ENCODE data around the gene TUSC7. TPM values are rescaled to one million over a fixed set of nuclear protein-coding genes. Genes with fewer than 3 reads are reported as not detected.
A peak's percentile ranks its signal among the peaks of the same experiment; 100 is the strongest.

The TUSC7 gene
- total and polyA plus RNA-seq, 12 donors = not detected

- H3K27me3 ChIP-seq = peaks cover 0 to 9% (median 0%) of the 10 kb centered on the region in 7 donors
- intact Hi-C loops (cut with DNase I) = loop anchor here in 1 of 10 donors (10.0 kb wide), 1 partner anchor 63 kb away; no protein-coding TSS in a partner anchor
- no peak overlapping the region for H3K27ac ChIP-seq
- DNase-seq (no peak), ATAC-seq (peak in 1 of 8 donors; percentile 7)
- no peaks in the 10 kb centered on the region for H3K36me3 ChIP-seq
- WGBS, 2 donors = 72 to 73% methylated on average over 1 of the region's 1 CpG
- H3K4me3 ChIP-seq = no peak overlapping the region
- peaks cover 0 to 7% (median 0%) of the 10 kb centered on the region in 11 donors for H3K9me3 ChIP-seq
- no peaks in the 10 kb centered on the region for H3K4me1 ChIP-seq
- no peak for TF ChIP-seq CTCF (IDR thresholded peaks at IDR 0.05)
Observed at GRCh38 chr3:116667791-116668190, 41.8 kb upstream of the TUSC7 start.

DNA sequence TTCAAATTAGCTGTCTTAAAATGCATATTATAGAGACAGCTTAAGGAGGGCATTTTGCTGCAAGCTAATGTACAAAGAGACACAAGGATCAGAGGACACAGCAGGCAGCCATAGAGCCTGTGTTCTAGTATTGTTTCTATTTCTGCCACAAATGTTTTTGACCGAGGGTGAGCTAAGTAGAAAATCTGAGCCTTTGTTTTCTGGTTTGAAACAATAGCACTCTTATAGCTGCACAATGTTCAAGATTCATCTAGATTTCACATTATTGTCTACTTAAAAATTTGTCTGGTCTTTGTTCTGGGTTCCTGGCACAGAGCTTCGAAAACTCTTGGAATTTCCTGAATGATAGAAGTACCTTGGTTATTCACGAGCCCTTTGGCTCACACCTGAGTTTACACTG is 40.0 kb upstream of the TUSC7 start:
- H3K36me3 ChIP-seq = no peaks in the 10 kb centered on the region
- H3K4me3 ChIP-seq = no peak overlapping the region
- WGBS, 2 donors = 64 to 65% methylated on average over 3 of the region's 3 CpGs
- H3K4me1 ChIP-seq = no peaks in the 10 kb centered on the region
- TF ChIP-seq CTCF (IDR thresholded peaks at IDR 0.05) = no peak
- H3K27ac ChIP-seq = no peak overlapping the region
- H3K9me3 ChIP-seq = peaks cover 0 to 7% (median 0%) of the 10 kb centered on the region in 11 donors
- DNase-seq = no peak
- no peaks in the 10 kb centered on the region for H3K27me3 ChIP-seq
- intact Hi-C loops (cut with DNase I) = loop anchor here in 1 of 10 donors (10.0 kb wide), 1 partner anchor 65 kb away; no protein-coding TSS in a partner anchor
- no peak for ATAC-seq

- no peak for TF ChIP-seq CTCF (IDR thresholded peaks at IDR 0.05)
- ATAC-seq (no peak), DNase-seq (no peak)
- Histone ChIP-seq H3K27me3 (no peaks in the 10 kb centered on the region), H3K9me3 (peaks cover 0 to 7% (median 0%) of the 10 kb centered on the region in 11 donors), H3K4me1 (no peaks in the 10 kb centered on the region), H3K4me3 (no peak overlapping the region), H3K36me3 (no peaks in the 10 kb centered on the region), H3K27ac (no peak overlapping the region)
- intact Hi-C loops (cut with DNase I) = no loop called here
- 41 to 48% methylated on average over 1 of the region's 1 CpG for WGBS, 2 donors
Observed at GRCh38 chr3:116671151-116671550, 38.4 kb upstream of the TUSC7 start.

- Histone ChIP-seq H3K27me3 (no peaks in the 10 kb centered on the region), H3K27ac (no peak overlapping the region), H3K9me3 (no peaks in the 10 kb centered on the region), H3K4me3 (no peak overlapping the region), H3K4me1 (no peaks in the 10 kb centered on the region), H3K36me3 (no peaks in the 10 kb centered on the region)
- no peak for TF ChIP-seq CTCF (IDR thresholded peaks at IDR 0.05)
- intact Hi-C loops (cut with DNase I) = no loop called here
- DNase-seq (no peak), ATAC-seq (no peak)
- 67 to 71% methylated on average over 13 of the region's 13 CpGs for WGBS, 2 donors
Observed at GRCh38 chr3:116678853-116679252, 30.7 kb upstream of the TUSC7 start.
